Trophoblast cell (in vitro differentiated cells and primary cell): ENCODE results near the gene TLR6.

Experiments
- DNase-seq, 2 donors: peaks; one replicate each; pipeline ENCODE4 v3.0.0-alpha.2; 2016
- H2AFZ ChIP-seq: 2 replicates; pipeline ENCODE4 v1.6.1; 2013; ENCODE audit warnings: low read length, moderate library complexity, mild to moderate bottlenecking; ENCODE audit not compliant: insufficient read depth, poor library complexity
- H2AK5ac ChIP-seq: 2 replicates; pipeline ENCODE4 v1.6.1; 2013; ENCODE audit warnings: mild to moderate bottlenecking, low read length
- H2BK120ac ChIP-seq: 2 replicates; pipeline ENCODE4 v1.6.1; 2013; ENCODE audit warnings: low read length, mild to moderate bottlenecking, moderate library complexity; ENCODE audit not compliant: insufficient read depth, poor library complexity
- H2BK12ac ChIP-seq: 2 replicates; pipeline ENCODE4 v1.6.1; 2013; ENCODE audit warnings: mild to moderate bottlenecking, low read length, moderate library complexity
- H2BK5ac ChIP-seq: 2 replicates; pipeline ENCODE4 v1.6.1; 2013; ENCODE audit warnings: low read length, low read depth, moderate library complexity, mild to moderate bottlenecking; ENCODE audit not compliant: poor library complexity
- H3K14ac ChIP-seq: 2 replicates; pipeline ENCODE4 v1.6.1; 2013; ENCODE audit warnings: mild to moderate bottlenecking, low read length
- H3K18ac ChIP-seq: 2 replicates; pipeline ENCODE4 v1.6.1; 2013; ENCODE audit warnings: mild to moderate bottlenecking, low read length
- H3K23ac ChIP-seq: 2 replicates; pipeline ENCODE4 v1.6.1; 2013; ENCODE audit warnings: low read length
- H3K27ac ChIP-seq: 2 replicates; pipeline ENCODE4 v1.5.1; 2013; ENCODE audit warnings: low read depth, mild to moderate bottlenecking, inconsistent platforms, low read length, moderate library complexity
- H3K27me3 ChIP-seq: 2 replicates; pipeline ENCODE4 v1.6.1; 2013; ENCODE audit warnings: inconsistent platforms, mild to moderate bottlenecking, low read length, moderate library complexity; ENCODE audit not compliant: insufficient read depth
- H3K36me3 ChIP-seq, 2 experiments: 1 replicate in 1 of 2; 2 replicates in 1 of 2; pipeline ENCODE4 v1.6.1; 2013; ENCODE audit warnings: low read length in 2 of 2, mild to moderate bottlenecking in 2 of 2, moderate library complexity in 1 of 2; ENCODE audit not compliant: insufficient read depth in 2 of 2, control insufficient read depth in 1 of 2
- H3K4ac ChIP-seq: 2 replicates; pipeline ENCODE4 v1.6.1; 2013; ENCODE audit warnings: low read depth, mild to moderate bottlenecking, low read length, moderate library complexity
- H3K4me1 ChIP-seq, 2 experiments: 1 replicate in 1 of 2; 2 replicates in 1 of 2; pipeline ENCODE4 v1.6.1; 2013; ENCODE audit warnings: low read length in 2 of 2, mild to moderate bottlenecking in 2 of 2, moderate library complexity in 1 of 2; ENCODE audit not compliant: insufficient read depth in 2 of 2, control insufficient read depth in 1 of 2
- H3K4me2 ChIP-seq: 2 replicates; pipeline ENCODE4 v1.6.1; 2013; ENCODE audit warnings: inconsistent platforms, mild to moderate bottlenecking, low read length, moderate library complexity
- H3K4me3 ChIP-seq: 2 replicates; pipeline ENCODE4 v1.5.1; 2013; ENCODE audit warnings: mild to moderate bottlenecking, low read depth, low read length, inconsistent platforms
- H3K79me1 ChIP-seq: one replicate; pipeline ENCODE4 v1.6.1; 2013; ENCODE audit warnings: low read length
- H3K79me2 ChIP-seq: 2 replicates; pipeline ENCODE4 v1.6.1; 2013; ENCODE audit warnings: low read length, mild to moderate bottlenecking; ENCODE audit not compliant: control insufficient read depth, insufficient read depth, poor library complexity
- H3K9ac ChIP-seq: 2 replicates; pipeline ENCODE4 v1.6.1; 2013; ENCODE audit warnings: mild to moderate bottlenecking, low read length
- H3K9me3 ChIP-seq: 2 replicates; pipeline ENCODE4 v1.6.1; 2013; ENCODE audit warnings: low read depth, mild to moderate bottlenecking, control low read depth, inconsistent platforms, low read length; ENCODE audit not compliant: insufficient read depth
- H4K12ac ChIP-seq: 2 replicates; pipeline ENCODE4 v1.6.1; 2013; ENCODE audit warnings: low read depth, mild to moderate bottlenecking, low read length, moderate library complexity
- H4K8ac ChIP-seq: 2 replicates; pipeline ENCODE4 v1.6.1; 2013; ENCODE audit warnings: low read depth, mild to moderate bottlenecking, low read length, moderate library complexity
- H4K91ac ChIP-seq: one replicate; pipeline ENCODE4 v1.6.1; 2013; ENCODE audit warnings: low read depth, mild to moderate bottlenecking, low read length, moderate library complexity
- WGBS: extraction: QIAGEN DNeasy Blood & Tissue Kit; methylation state at CpG from one replicate; pipeline ENCODE4 v1.1.7; 2013; ENCODE audit warnings: missing lambda C conversion rate; ENCODE audit not compliant: insufficient read length, insufficient coverage; ENCODE audit errors: extremely low coverage; 5-methylcytosine and 5-hydroxymethylcytosine counted together

TLR6 gene

DNA sequence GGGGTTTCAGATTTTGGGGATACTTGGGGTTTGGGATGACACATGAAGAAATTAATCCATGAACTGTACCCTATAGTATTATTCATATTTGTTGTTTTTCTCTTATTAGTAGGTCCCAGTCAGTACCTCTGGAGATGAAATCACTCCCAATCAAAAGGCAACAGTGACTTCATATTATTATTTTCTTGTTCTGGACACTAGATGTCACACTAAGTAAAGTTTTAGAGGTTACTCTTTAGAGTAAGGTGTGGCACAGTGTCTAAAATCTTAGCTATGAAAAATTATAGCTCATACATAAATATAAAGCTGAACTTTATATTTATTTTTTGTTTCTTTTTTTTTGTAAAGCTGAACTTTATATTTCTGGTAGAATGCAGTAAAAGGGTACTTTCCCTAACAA lies 46.1 kb upstream of the TLR6 start:
- Histone ChIP-seq H4K12ac (no peak overlapping the region), H2BK5ac (no peak overlapping the region), H3K4me3 (no peak overlapping the region), H2AK5ac (no peak overlapping the region), H2BK120ac (no peak overlapping the region), H2AFZ (no peak overlapping the region), H3K4me1 (no peaks in the 10 kb centered on the region), H3K9ac (no peak overlapping the region), H3K4me2 (no peak overlapping the region), H3K36me3 (peaks cover 11 to 37% of the 10 kb centered on the region in 2 experiments), H4K91ac (no peak overlapping the region), H4K8ac (no peak overlapping the region), H3K27me3 (no peaks in the 10 kb centered on the region), H3K18ac (no peak overlapping the region), H3K79me2 (no peaks in the 10 kb centered on the region), H3K79me1 (no peaks in the 10 kb centered on the region), H3K27ac (no peak overlapping the region), H3K23ac (no peak overlapping the region), H3K9me3 (no peaks in the 10 kb centered on the region), H3K4ac (no peak overlapping the region), H2BK12ac (no peak overlapping the region), H3K14ac (no peak overlapping the region)
- peak in 1 of 2 donors; percentile 19 for DNase-seq

DNA sequence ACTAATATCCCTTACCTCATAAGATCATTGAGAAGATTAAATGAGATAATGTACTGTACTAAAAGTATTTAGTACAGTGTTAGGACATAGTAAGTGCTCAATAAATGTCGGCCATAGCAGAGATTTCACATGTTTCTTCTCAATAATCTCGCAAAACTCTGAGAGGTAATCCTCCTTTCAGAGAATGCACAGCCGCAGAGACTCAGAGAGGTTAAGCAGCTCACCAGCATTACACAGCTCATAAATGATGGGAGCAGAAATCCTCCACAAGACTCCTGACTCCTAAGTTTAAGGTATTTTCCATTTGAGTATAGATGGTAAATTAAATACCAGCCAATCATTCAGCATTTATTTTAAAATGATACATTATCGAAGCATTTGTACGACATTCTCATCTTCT lies 45.6 kb upstream of the TLR6 start:
- no peak overlapping the region for H3K23ac ChIP-seq
- H3K14ac ChIP-seq = no peak overlapping the region
- H2AK5ac ChIP-seq = no peak overlapping the region
- no peak overlapping the region for H3K4me2 ChIP-seq
- H2AFZ ChIP-seq = no peak overlapping the region
- H3K9me3 ChIP-seq = no peaks in the 10 kb centered on the region
- no peak overlapping the region for H3K18ac ChIP-seq
- H2BK5ac ChIP-seq = no peak overlapping the region
- no peak overlapping the region for H4K8ac ChIP-seq
- no peaks in the 10 kb centered on the region for H3K79me2 ChIP-seq
- no peak overlapping the region for H4K91ac ChIP-seq
- DNase-seq = no peak
- H2BK12ac ChIP-seq = no peak overlapping the region
- H4K12ac ChIP-seq = no peak overlapping the region
- H3K9ac ChIP-seq = no peak overlapping the region
- H2BK120ac ChIP-seq = no peak overlapping the region
- H3K36me3 ChIP-seq = peaks cover 11 to 34% of the 10 kb centered on the region in 2 experiments
- no peak overlapping the region for H3K27ac ChIP-seq
- H3K4ac ChIP-seq = no peak overlapping the region
- no peaks in the 10 kb centered on the region for H3K4me1 ChIP-seq
- no peak overlapping the region for H3K4me3 ChIP-seq
- no CpG with 5 or more reads among the region's 5 CpGs for WGBS
- no peaks in the 10 kb centered on the region for H3K79me1 ChIP-seq
- H3K27me3 ChIP-seq = no peaks in the 10 kb centered on the region

DNA sequence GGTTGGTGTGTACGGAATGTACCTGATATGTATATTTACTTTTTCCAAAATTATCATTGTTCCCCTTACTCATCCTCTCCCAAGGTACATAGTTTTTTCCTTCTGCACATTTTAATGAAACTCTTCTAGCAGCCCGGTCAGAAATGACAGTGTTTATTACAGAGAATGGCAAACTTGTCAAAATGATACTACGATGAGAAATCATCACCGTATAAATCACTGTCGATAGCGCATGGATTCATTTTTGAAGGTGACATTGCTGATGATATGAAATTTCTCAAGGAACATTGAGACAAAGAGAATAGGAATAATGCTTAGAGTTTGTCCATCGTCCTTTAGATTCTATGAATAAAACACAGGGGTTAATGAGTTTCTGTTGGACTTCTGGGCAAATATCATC lies 41.6 kb upstream of the TLR6 start:
- no peak for DNase-seq
- no peaks in the 10 kb centered on the region for H3K79me2 ChIP-seq
- H3K9ac ChIP-seq = no peak overlapping the region
- no peaks in the 10 kb centered on the region for H3K9me3 ChIP-seq
- no peak overlapping the region for H3K4ac ChIP-seq
- H2AFZ ChIP-seq = no peak overlapping the region
- H3K36me3 ChIP-seq = peaks cover 7 to 26% of the 10 kb centered on the region in 2 experiments
- H3K27me3 ChIP-seq = no peaks in the 10 kb centered on the region
- H4K8ac ChIP-seq = no peak overlapping the region
- no peak overlapping the region for H4K12ac ChIP-seq
- no peak overlapping the region for H3K23ac ChIP-seq
- H2BK5ac ChIP-seq = no peak overlapping the region
- no peaks in the 10 kb centered on the region for H3K79me1 ChIP-seq
- WGBS = no CpG with 5 or more reads among the region's 7 CpGs
- H2BK12ac ChIP-seq = no peak overlapping the region
- H3K14ac ChIP-seq = no peak overlapping the region
- no peak overlapping the region for H2BK120ac ChIP-seq
- H3K4me3 ChIP-seq = no peak overlapping the region
- no peak overlapping the region for H2AK5ac ChIP-seq
- H3K4me1 ChIP-seq = no peaks in the 10 kb centered on the region
- no peak overlapping the region for H4K91ac ChIP-seq
- H3K4me2 ChIP-seq = no peak overlapping the region
- no peak overlapping the region for H3K27ac ChIP-seq
- no peak overlapping the region for H3K18ac ChIP-seq

GRCh38 chr4:38896940-38897339 lies 40.3 kb upstream of the TLR6 start:
- H4K12ac ChIP-seq = no peak overlapping the region
- no peak overlapping the region for H3K4me2 ChIP-seq
- H3K36me3 ChIP-seq = peaks cover 7 to 29% of the 10 kb centered on the region in 2 experiments
- no peak overlapping the region for H2BK5ac ChIP-seq
- no peaks in the 10 kb centered on the region for H3K9me3 ChIP-seq
- H2AK5ac ChIP-seq = no peak overlapping the region
- H3K9ac ChIP-seq = no peak overlapping the region
- no peak overlapping the region for H3K23ac ChIP-seq
- no peak overlapping the region for H3K27ac ChIP-seq
- H3K4ac ChIP-seq = no peak overlapping the region
- H2BK120ac ChIP-seq = no peak overlapping the region
- H2AFZ ChIP-seq = no peak overlapping the region
- H3K27me3 ChIP-seq = no peaks in the 10 kb centered on the region
- H3K79me1 ChIP-seq = no peaks in the 10 kb centered on the region
- no peak overlapping the region for H3K18ac ChIP-seq
- H4K91ac ChIP-seq = no peak overlapping the region
- no peak for DNase-seq
- H3K4me1 ChIP-seq = no peaks in the 10 kb centered on the region
- no peak overlapping the region for H2BK12ac ChIP-seq
- no peaks in the 10 kb centered on the region for H3K79me2 ChIP-seq
- no peak overlapping the region for H3K4me3 ChIP-seq
- H3K14ac ChIP-seq = no peak overlapping the region
- no peak overlapping the region for H4K8ac ChIP-seq
- no CpG with 5 or more reads among the region's 1 CpG for WGBS
